ENCODE measurements around the gene ZNF428. TPM values are rescaled to one million over a fixed set of nuclear protein-coding genes. Genes with fewer than 3 reads are reported as not detected.

Gene ZNF428
- total and polyA plus RNA-seq, 8 donors, result 12.0 to 55.0 (median 19.4) TPM

DNA sequence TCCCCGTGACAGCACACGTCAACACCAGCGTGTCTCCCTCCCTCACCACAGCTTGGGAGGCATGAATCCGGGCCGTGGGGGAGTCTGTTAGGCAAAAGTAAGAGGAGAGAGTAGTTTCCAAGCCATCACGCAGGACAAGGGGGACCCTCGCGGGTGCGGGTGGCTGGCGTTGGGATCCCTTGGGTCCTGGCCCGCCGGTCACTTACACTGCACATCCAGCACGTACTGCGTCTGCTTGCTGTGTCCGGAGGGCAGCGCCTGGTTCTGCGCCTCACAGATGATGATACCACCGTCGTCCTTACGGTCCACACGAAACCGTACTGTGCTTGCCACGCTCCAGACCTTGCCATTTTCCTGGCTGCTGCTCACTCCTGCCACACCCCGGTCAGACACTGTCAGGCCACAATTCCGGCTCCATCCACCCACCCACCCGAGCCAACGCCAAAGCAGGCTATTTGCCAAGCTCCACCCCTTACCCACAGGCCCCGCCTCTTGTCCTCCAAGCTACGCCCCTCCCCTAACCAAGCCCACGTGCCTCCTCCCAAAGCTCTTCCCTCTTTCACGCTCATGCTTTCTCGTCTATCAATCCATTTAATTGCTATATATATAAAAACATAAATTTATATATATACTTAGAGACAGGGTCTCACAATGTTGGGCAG lies 6.6 kb upstream of the ZNF428 start:
- DNase-seq, result peak in 1 of 6 donors; percentile 29
- TF ChIP-seq, protein P1, sequence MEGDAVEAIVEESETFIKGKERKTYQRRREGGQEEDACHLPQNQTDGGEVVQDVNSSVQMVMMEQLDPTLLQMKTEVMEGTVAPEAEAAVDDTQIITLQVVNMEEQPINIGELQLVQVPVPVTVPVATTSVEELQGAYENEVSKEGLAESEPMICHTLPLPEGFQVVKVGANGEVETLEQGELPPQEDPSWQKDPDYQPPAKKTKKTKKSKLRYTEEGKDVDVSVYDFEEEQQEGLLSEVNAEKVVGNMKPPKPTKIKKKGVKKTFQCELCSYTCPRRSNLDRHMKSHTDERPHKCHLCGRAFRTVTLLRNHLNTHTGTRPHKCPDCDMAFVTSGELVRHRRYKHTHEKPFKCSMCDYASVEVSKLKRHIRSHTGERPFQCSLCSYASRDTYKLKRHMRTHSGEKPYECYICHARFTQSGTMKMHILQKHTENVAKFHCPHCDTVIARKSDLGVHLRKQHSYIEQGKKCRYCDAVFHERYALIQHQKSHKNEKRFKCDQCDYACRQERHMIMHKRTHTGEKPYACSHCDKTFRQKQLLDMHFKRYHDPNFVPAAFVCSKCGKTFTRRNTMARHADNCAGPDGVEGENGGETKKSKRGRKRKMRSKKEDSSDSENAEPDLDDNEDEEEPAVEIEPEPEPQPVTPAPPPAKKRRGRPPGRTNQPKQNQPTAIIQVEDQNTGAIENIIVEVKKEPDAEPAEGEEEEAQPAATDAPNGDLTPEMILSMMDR (IDR thresholded peaks at IDR 0.05), result no peak
- Histone ChIP-seq H3K36me3 (no peaks in the 10 kb centered on the region), H3K9me3 (no peaks in the 10 kb centered on the region), H3K4me3 (no peak overlapping the region), H3K27me3 (no peaks in the 10 kb centered on the region), H3K4me1 (no peaks in the 10 kb centered on the region), H3K27ac (no peak overlapping the region)
- WGBS, 2 donors, result 86 to 87% methylated on average over 32 of the region's 32 CpGs
- intact Hi-C loops (cut with DNase I), result no loop called here
- ATAC-seq, result peak in 1 of 4 donors; percentile 20
- no peak for FAIRE-seq

DNA sequence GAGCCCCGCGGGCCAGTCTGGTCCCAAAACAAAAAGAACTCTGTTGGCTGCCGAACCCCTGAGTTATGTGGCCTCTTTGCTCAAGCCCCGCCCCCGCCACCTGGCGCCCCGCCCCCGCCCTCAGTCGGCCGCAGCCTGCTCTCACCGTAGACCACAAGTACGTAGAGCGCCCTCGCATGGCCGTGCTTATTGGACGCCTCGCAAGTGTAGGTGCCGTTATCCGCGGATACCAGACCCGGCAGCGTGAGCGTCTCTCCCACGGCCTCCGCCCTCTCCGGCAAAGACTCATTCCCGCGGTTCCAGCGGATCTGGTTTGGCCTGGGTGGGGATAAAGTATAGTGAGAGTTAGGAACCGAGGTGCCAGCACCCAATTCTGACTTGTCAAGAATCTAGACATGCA lies 5.5 kb upstream of the ZNF428 start:
- WGBS, 2 donors, result 61 to 65% methylated on average over 30 of the region's 30 CpGs
- H3K27me3 ChIP-seq, result no peaks in the 10 kb centered on the region
- H3K4me1 ChIP-seq, result no peaks in the 10 kb centered on the region
- no peaks in the 10 kb centered on the region for H3K9me3 ChIP-seq
- H3K4me3 ChIP-seq, result no peak overlapping the region
- FAIRE-seq, result no peak
- no peak overlapping the region for H3K27ac ChIP-seq
- ATAC-seq, result peak in 3 of 4 donors; percentile 26 to 61 (median 27)
- H3K36me3 ChIP-seq, result no peaks in the 10 kb centered on the region
- peak in 4 of 6 donors; percentile 35 to 74 (median 56) for DNase-seq
- TF ChIP-seq, protein P1 (IDR thresholded peaks at IDR 0.05), result no peak
- intact Hi-C loops (cut with DNase I), result no loop called here

DNA sequence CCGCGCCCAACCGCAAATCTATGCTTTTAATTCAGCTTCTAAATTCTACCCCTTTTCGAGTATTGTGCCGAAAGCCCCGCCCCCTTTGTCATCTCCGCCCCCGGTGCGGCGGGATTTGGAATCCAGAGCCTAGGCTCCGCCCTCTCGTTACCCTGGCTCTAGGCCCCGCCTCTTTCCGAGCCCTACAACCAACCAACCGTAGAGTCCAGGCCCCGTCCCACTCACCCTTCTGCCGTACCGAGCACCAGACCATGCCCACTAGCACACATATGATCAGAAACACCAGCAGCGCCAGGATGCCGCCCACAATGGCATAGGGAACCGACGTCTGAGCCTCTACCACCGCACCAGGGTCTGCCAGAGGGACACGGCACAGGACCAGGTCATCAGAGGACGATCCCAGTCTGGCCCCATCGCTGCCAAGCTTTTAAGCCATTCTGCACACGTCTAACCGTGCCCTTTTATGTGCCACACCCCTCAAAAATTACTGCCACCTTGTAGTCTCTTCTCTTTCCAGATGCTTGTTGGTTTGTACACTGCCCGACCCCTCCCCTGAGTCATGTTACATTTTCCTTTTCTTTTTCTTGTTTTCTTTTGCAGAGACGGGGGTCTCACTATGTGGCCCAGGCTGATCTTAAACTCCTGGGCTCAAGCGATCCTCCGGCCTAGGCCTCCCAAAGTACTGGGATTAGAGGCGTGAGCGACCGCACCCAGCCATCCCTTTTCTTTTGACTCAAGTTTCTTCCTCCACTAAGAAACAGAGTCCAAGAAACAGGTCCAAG lies 4.7 kb upstream of the ZNF428 start:
- 91% methylated on average over 35 of the region's 35 CpGs for WGBS, 2 donors
- no peak for FAIRE-seq
- intact Hi-C loops (cut with DNase I), result no loop called here

DNA sequence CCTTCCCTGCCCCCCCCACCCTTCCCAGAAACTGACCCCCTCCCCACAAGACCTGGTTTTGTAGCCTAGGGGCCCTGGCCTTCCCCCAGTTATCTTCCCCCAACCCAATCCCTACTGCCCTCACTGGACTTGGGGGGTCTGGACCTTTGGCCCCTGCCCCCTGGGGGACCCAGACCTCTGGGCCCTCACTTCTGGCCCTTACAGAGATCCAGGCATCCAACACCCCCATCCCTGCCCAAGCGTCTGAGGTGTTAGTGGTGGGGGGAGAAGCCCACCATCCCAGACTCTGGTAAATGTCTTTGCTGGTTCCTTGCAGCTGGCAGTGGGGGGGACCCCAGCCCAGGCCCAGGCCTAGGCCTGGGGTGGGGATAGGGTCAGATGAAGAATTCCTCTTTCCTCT lies 3.5 kb upstream of the ZNF428 start:
- TF ChIP-seq, protein P1 (IDR thresholded peaks at IDR 0.05), result no peak
- DNase-seq (no peak), FAIRE-seq (no peak), ATAC-seq (no peak)
- H3K4me3 ChIP-seq, result no peak overlapping the region
- no peaks in the 10 kb centered on the region for H3K27me3 ChIP-seq
- H3K4me1 ChIP-seq, result peaks cover 0 to 7% (median 0%) of the 10 kb centered on the region in 3 donors
- 86 to 88% methylated on average over 1 of the region's 1 CpG for WGBS, 2 donors
- no peak overlapping the region for H3K27ac ChIP-seq
- no peaks in the 10 kb centered on the region for H3K9me3 ChIP-seq
- no peaks in the 10 kb centered on the region for H3K36me3 ChIP-seq
- intact Hi-C loops (cut with DNase I), result no loop called here

More for the DNA sequence above, 4.7 kb upstream of the ZNF428 start:
- H3K27me3 ChIP-seq, result no peaks in the 10 kb centered on the region
- no peak for DNase-seq
- H3K27ac ChIP-seq, result no peak overlapping the region
- H3K4me3 ChIP-seq, result no peak overlapping the region
- TF ChIP-seq, protein P1 (IDR thresholded peaks at IDR 0.05), result no peak
- H3K4me1 ChIP-seq, result no peaks in the 10 kb centered on the region
- H3K9me3 ChIP-seq, result no peaks in the 10 kb centered on the region
- ATAC-seq, result no peak
- H3K36me3 ChIP-seq, result no peaks in the 10 kb centered on the region

DNA sequence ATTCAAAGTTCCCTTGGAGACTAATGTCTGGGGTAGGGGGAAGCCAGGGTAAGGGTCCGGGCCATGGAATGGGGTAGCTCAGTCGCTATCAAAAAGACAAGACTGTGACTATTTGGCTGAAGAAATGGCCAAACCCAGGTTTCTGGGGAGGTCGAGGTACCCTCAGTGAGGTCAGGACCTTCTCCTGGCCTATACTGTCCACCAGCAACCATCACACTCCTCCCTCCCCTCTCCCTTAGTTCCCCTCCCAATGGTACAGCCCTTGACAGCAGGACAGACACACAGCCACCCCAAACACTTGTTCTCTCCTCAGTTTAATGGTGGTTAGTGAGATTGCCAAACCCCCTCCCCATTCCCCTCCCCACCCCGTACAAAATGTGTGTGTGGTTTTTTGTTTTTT lies 2.6 kb upstream of the ZNF428 start:
- H3K4me1 ChIP-seq, result peaks cover 0 to 7% (median 0%) of the 10 kb centered on the region in 3 donors
- H3K9me3 ChIP-seq, result no peaks in the 10 kb centered on the region
- FAIRE-seq, result no peak
- TF ChIP-seq, protein P1 (IDR thresholded peaks at IDR 0.05), result no peak
- no peak overlapping the region for H3K4me3 ChIP-seq
- 49 to 59% methylated on average over 4 of the region's 4 CpGs for WGBS, 2 donors
- ATAC-seq, result no peak
- DNase-seq, result no peak
- H3K27me3 ChIP-seq, result no peaks in the 10 kb centered on the region
- no peaks in the 10 kb centered on the region for H3K36me3 ChIP-seq
- no peak overlapping the region for H3K27ac ChIP-seq
- intact Hi-C loops (cut with DNase I), result no loop called here

Data from pancreas (tissue), 10 donors.